ENCODE data around the gene ARHGEF40.

DNA sequence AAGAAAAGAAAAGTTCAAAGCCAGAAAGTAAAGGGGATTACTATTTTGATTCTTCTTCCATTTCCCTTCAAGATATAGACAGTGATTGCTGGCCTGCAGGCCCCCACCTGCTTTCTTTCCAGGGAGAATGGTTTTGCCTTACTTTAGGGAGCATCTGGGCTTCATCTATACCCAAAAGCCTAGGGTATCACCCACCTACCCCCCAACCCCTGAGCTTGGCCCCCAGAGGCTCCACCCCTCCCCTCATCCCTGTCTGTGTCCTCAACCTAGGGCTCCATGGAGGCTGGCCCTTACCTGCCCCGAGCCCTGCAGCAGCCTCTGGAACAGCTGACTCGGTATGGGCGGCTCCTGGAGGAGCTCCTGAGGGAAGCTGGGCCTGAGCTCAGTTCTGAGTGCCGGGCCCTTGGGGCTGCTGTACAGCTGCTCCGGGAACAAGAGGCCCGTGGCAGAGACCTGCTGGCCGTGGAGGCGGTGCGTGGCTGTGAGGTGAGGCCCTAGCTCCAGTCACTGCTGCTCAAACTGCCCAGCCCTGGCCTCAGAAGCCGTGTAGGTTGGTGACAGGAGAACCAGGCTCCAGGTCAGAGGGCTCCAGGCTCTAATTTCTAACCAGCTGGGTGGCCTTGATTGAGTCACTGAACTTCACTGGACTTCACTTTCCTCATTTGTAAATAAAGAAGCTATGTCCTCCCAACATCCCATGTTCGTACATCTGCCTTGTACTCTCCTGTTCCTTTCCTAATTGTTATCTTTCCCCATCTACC, 13.6 kb downstream of the ARHGEF40 start:
- TF ChIP-seq TAF1 (IDR thresholded peaks at IDR 0.05; ENCODE audit: borderline replicate concordance, low read depth, low read length) (no peak), POLR2A (IDR thresholded peaks at IDR 0.05; ENCODE audit: low read depth, low read length) (no peak)

Data from GM12892 (cell line).